Erythroblast (primary cell): ENCODE results near the gene WDR93.

Experiments
- DNase-seq, 2 experiments: peaks; one replicate each; lab custom pipeline; 2025; lab: John Stamatoyannopoulos, UW
- GATA1 ChIP-seq: IDR thresholded peaks from 2 replicates; pipeline ENCODE4 v1.6.1; 2011; ENCODE audit warnings: low read depth, mild to moderate bottlenecking, control low read depth, low read length, moderate library complexity
- POLR2A ChIP-seq: IDR thresholded peaks from 2 replicates; pipeline ENCODE4 v1.6.1; 2011; ENCODE audit warnings: mild to moderate bottlenecking, low read length

The WDR93 gene

GRCh38 chr15:89666858-89667705, 23.5 kb upstream of the WDR93 start:
- peak in 1 of 2 experiments; percentile 10 for DNase-seq
- TF ChIP-seq GATA1: no peak
- no peak for TF ChIP-seq POLR2A

DNA sequence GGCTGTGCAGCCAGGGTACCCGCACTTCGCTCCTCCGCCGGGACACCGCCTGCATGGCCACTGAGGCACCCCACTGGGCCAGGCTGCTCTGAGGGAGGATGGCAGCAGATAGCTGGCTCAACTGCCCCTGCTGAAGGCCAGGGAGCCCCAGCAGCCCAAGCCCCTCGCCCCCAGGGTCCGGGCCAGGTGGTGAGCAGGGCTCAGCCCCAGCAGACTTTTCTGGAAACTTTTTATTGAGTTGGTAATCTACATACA, 23.0 kb upstream of the WDR93 start:
- DNase-seq: no peak
- TF ChIP-seq POLR2A: no peak
- TF ChIP-seq GATA1: no peak

- no peak for TF ChIP-seq POLR2A
- no peak for TF ChIP-seq GATA1
Measured at GRCh38 chr15:89668171-89668570, 22.4 kb upstream of the WDR93 start.

GRCh38 chr15:89669309-89669865, 21.2 kb upstream of the WDR93 start:
- TF ChIP-seq GATA1 (no peak), POLR2A (no peak)
- no peak for DNase-seq

More at GRCh38 chr15:89668171-89668570, 22.4 kb upstream of the WDR93 start:
- no peak for DNase-seq

DNA sequence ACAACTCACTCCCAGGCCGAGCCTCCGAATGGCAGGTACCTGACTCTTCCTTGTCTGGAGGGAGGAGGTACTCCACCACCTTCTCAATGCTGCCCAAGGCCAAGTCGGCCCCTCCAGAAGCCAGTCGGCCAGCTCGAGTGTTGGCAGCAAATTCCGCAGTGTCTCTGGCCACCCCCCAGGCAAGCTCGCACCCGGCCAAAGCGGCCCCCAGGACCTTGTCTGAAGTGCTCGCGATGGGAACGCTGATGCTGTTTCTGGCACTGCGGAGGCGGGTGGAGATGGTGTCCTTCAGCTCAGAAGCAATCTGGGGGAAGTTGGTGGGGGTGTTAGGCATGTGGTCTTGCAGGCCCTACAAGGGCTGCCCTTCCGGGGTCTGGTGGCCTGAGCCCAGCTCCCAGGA, 20.7 kb upstream of the WDR93 start:
- DNase-seq: no peak
- TF ChIP-seq GATA1: no peak
- TF ChIP-seq POLR2A: no peak

DNA sequence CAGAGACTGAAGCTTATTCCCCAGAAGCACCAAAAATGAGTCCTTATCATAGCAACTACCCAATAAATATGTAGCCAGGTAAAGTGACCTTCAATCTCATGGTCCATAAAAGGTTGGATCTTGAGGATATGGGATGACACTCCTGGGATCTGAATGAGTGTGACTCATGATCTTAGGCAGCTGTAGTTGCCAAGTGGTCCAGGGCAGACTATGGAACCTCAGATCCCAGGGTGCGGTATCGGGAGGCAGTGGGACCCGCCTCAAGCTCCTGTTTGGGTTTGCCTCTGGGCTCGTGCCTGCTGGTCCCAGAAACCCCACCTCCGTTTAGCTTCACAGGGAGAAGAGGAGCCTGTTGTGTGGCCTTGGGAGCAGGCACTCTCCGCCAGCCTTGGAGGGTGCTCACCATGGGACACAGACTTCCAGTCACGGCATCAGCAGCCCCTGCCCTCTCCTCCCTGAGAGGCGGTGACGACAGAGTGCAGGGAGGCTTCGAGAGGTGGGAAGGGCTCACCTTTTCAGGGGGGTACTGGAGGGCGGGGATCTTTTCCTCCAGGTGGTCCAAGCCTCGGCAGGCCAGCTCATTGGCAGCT, 19.5 kb upstream of the WDR93 start:
- no peak for DNase-seq

DNA sequence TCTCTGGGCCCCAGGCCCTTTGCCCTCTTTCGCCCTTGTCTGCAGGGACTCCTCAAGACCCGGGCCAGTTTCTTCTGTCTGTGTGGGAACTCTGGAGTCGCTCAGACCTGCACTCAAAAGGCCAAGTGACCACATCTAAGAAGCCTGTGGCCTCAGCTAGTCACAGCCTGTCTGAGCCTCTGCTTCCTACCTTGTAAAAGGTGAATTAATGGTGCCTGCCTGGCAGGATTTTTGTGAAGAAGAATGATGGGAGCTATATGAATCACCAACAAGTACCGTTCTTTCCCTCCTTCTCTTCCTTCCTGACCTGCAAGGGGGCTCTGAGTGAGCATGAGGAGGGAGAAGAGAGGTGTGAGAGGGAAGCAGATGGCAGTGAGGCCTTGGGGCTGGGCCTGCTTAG, 18.9 kb upstream of the WDR93 start:
- TF ChIP-seq GATA1: no peak
- TF ChIP-seq POLR2A: no peak
- no peak for DNase-seq

More for the DNA sequence above, 19.5 kb upstream of the WDR93 start:
- TF ChIP-seq POLR2A: no peak
- no peak for TF ChIP-seq GATA1

DNA sequence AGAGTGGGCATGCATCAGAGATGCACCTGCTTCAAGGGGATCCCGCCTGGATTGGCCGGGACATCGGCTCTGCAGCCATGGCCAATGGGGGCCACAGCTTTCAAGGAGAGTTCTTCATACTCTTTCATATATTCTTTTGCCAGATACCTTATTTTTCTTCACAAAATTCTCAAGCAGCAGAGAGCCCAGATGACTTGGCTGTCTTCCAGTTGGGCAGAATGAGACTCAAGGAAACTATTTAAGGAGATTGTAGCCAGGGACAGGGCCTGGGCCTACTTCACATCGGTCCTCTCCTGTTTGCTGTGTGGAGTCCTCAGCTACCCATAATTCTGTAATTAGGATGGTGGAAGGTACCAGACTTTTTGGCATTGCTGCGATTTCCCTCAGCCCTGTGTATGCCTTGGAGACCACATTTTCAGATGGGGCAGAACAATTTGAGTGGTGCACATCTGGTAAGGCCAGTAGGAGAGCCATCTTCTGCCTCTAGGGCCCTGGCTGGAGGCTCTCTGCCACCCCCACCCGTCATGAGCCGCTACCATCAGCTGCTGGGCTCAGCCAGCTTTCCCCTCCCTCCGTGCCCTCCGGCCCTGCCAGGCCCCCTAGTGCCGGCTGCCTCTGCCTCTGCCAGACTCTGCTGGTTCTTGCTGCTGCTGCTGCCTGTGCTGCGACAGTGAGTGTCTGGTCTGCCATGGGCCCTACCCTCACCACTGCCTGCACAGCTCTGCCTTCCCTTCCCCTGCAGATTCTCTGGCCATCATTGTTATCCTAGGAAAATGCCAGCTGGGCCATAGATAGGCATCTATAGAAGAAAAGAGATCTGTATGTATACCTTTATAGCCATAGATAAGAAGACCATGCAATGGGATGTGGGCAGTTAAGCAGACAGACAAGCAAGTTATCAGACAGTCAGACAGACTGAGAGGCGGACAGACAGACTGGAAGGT, 18.1 kb upstream of the WDR93 start:
- no peak for DNase-seq
- TF ChIP-seq POLR2A (no peak), GATA1 (no peak)

DNA sequence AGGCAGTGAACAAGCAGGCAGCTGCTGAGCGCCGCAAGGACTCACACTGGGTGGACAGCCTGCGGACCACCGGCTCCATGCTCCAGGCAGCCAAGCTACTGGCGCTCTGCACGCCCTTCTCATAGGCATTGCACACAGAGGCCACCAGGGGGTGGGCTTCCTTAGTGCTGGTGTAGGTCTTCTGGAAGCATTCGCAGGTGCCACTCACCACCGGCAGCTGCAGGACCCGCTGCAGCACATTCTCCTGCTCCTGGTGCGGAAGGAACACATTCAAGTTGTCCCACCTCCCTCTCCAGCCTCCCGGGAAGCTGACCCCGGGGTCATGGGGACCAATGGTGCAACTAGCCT, 17.5 kb upstream of the WDR93 start:
- TF ChIP-seq GATA1 (no peak), POLR2A (no peak)
- peak; percentile 49 to 54 for DNase-seq

- DNase-seq: no peak
- TF ChIP-seq GATA1 (no peak), POLR2A (no peak)
Measured at GRCh38 chr15:89674526-89674925, 16.1 kb upstream of the WDR93 start.

- no peak for DNase-seq
- TF ChIP-seq GATA1 (no peak), POLR2A (no peak)
Measured at GRCh38 chr15:89675606-89676005, 15.0 kb upstream of the WDR93 start.

GRCh38 chr15:89677381-89677780, 13.2 kb upstream of the WDR93 start:
- TF ChIP-seq POLR2A: no peak
- TF ChIP-seq GATA1: no peak
- no peak for DNase-seq

DNA sequence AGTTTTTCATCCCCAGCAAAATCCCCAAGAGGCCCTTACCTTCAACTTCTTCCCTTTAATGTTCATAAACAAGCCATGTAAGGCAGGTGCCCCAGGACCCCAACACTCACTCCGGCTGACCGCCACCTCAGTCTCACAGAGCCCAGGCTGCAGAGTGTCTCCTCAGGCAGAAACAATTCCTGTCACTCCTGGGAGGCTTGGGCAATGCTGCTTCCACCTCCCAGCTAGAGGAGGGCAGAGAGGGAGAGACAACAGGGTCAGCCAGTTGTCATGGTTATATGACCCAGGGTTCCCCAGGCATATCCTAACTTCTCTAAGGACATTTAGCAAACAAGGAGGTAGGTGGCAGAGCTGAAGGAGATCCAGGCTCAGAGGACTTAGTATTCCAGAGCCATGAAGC, 11.4 kb upstream of the WDR93 start, which contains the start of gene PLIN1:
Gene PLIN1 (minus strand): TSS at position 156 of the 400 bp plus-strand sequence. CDS start 1,878 bp downstream, outside the sequence.
- TF ChIP-seq GATA1: no peak
- no peak for TF ChIP-seq POLR2A
- no peak for DNase-seq

GRCh38 chr15:89680282-89680873, 10.2 kb upstream of the WDR93 start:
- TF ChIP-seq POLR2A (no peak), GATA1 (no peak)
- no peak for DNase-seq
